ENCODE results near the gene FHAD1. TPM values are rescaled to one million over a fixed set of nuclear protein-coding genes. Genes with fewer than 3 reads are reported as not detected.

Gene FHAD1
- polyA plus RNA-seq, 1 of the 3 experiments (the other 2 are of a cell fraction), result 0.48 TPM

DNA sequence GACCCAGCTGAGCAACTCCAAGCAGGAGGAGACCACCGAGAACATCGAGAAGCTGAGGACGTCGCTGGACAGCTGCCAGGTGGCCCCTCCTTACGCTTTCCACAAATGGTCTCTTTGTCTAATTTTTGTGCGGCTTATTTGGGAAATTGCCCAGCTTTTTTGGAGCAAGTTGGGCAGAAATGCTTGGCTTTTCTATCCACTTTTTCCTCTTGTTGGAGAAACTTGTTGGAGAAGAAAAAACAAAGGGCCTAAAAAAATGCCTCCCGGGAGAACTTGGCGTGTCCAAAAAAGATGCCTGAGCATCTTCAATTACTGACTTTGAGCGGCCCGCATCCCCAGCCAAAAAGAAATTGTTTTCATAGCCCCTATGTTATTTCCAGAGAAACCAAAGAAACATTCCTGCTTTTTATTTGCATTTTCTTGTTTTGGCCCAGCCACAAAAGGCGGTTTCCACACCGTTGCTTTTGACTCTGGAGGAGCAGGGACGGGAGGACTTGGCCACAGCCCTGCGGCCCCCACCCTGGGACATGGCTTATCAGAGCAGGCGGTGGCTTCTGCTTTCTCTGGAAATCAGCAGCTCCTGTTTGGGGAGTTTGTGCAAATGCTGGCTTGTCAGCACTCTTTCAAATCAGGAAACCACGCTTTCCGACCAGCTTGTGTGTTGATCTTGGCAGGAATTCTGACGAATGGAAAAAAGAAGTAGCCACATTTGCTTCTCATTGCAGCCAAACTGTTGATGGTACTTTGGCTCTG, 81.5 kb downstream of the FHAD1 start:
- Histone ChIP-seq H3F3A (replicated peaks; ENCODE audit: insufficient read depth) (no peaks in the 10 kb centered on the region), H2AFZ (ENCODE audit: low read depth) (no peak overlapping the region), H3K4me1 (ENCODE audit: control insufficient read depth in 1 of 2, insufficient read depth in 2 of 2, low read depth in 1 of 2, low read length in 1 of 2) (peaks cover 4 to 40% of the 10 kb centered on the region in 2 experiments; a peak in 1 of 4 replicates), H3K27me3 (ENCODE audit: insufficient read depth) (no peaks in the 10 kb centered on the region), H3K9ac (no peak overlapping the region), H3K9me3 (no peaks in the 10 kb centered on the region), H3K4me2 (no peak overlapping the region), H3K27ac (ENCODE audit: low read depth in 2 of 2, low read length in 1 of 2) (no peak overlapping the region; a peak in 2 of 4 replicates), H4K20me1 (ENCODE audit: insufficient read depth) (no peaks in the 10 kb centered on the region), H3K36me3 (replicated peaks in 1 of 2; ENCODE audit: control insufficient read depth in 1 of 2, insufficient read depth in 2 of 2, low read length in 1 of 2) (no peaks in the 10 kb centered on the region), H3K79me2 (ENCODE audit: insufficient read depth) (no peaks in the 10 kb centered on the region), H3K4me3 (ENCODE audit: low read depth in 2 of 2, low read length in 1 of 2) (no peak overlapping the region), H3K9me2 (no peaks in the 10 kb centered on the region)
- 0 out of 2 replicates have a peak, but pooled peaks have one; percentile 14 for TF ChIP-seq TCF12 (IDR thresholded peaks at IDR 0.05)
- TF ChIP-seq NFIC (IDR thresholded peaks at IDR 0.05; ENCODE audit: borderline replicate concordance), result peak; percentile 30
- TF ChIP-seq EP300 (IDR thresholded peaks at IDR 0.05; ENCODE audit: borderline replicate concordance in 1 of 2, low read depth in 1 of 2, low read length in 1 of 2), result no peak
- TF ChIP-seq, protein P1, sequence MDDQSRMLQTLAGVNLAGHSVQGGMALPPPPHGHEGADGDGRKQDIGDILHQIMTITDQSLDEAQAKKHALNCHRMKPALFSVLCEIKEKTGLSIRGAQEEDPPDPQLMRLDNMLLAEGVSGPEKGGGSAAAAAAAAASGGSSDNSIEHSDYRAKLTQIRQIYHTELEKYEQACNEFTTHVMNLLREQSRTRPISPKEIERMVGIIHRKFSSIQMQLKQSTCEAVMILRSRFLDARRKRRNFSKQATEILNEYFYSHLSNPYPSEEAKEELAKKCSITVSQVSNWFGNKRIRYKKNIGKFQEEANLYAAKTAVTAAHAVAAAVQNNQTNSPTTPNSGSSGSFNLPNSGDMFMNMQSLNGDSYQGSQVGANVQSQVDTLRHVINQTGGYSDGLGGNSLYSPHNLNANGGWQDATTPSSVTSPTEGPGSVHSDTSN (IDR thresholded peaks at IDR 0.05), result peak; percentile 39; the same call in 1 of the 2 replicates
- WGBS (ENCODE audit: low lambda C conversion rate), result 88% methylated on average over 18 of the region's 18 CpGs
- ChIA-PET POLR2A (no interaction called here), CTCF (interaction anchor here (0.8 to 1.4 kb wide), 2 partner anchors 23 to 24 kb away, joined by 3 read pairs; no protein-coding TSS in a partner anchor)
- DNase-seq, result peak; percentile 37

DNA sequence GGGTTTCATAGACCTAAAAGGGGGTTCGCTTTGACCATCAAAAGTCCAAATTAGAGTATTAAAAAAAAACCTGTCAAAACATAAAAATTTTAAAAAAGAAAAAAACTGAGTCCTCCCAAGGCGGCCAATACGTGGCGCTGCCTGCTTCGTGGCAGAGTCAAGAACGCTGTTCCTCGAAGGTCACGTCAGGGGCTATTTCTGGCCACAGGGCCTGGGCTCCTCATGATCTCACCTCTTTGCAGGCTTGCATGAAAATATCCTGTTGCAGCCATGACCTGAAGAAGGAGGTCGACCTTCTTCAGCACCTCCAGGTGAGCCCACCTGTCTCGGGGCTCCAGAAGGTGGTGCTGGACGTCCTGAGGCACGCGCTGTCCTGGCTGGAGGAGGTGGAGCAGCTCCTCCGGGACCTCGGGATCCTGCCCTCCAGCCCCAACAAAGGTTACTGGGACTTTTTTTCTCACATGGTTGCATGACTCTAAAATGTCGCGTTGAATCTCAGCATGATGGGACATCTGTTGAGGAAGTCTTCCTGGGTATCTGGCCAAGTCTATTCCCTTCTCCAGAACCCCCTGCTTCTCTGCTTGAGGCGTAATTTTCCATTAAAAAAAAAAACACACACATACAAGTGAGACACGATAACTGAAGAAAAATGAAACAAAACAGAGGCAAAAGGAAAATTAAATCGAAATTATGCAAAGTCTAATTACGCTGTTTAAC, 82.2 kb downstream of the FHAD1 start:
- Histone ChIP-seq H3K4me2 (no peak overlapping the region), H3K4me3 (ENCODE audit: low read depth in 2 of 2, low read length in 1 of 2) (no peak overlapping the region), H2AFZ (ENCODE audit: low read depth) (no peak overlapping the region), H3K79me2 (ENCODE audit: insufficient read depth) (no peaks in the 10 kb centered on the region), H3K27me3 (ENCODE audit: insufficient read depth) (no peaks in the 10 kb centered on the region), H3K4me1 (ENCODE audit: control insufficient read depth in 1 of 2, insufficient read depth in 2 of 2, low read depth in 1 of 2, low read length in 1 of 2) (peaks cover 4 to 40% of the 10 kb centered on the region in 2 experiments; a peak in 1 of 4 replicates), H3K36me3 (replicated peaks in 1 of 2; ENCODE audit: control insufficient read depth in 1 of 2, insufficient read depth in 2 of 2, low read length in 1 of 2) (no peaks in the 10 kb centered on the region), H4K20me1 (ENCODE audit: insufficient read depth) (no peaks in the 10 kb centered on the region), H3K9ac (no peak overlapping the region), H3K27ac (ENCODE audit: low read depth in 2 of 2, low read length in 1 of 2) (no peak overlapping the region; a peak in 2 of 4 replicates), H3K9me2 (no peaks in the 10 kb centered on the region), H3F3A (replicated peaks; ENCODE audit: insufficient read depth) (no peaks in the 10 kb centered on the region), H3K9me3 (no peaks in the 10 kb centered on the region)
- ChIA-PET CTCF (interaction anchor here (0.8 to 1.4 kb wide), 2 partner anchors 24 to 25 kb away, joined by 3 read pairs; no protein-coding TSS in a partner anchor), POLR2A (no interaction called here)
- no peak for TF ChIP-seq TAF1 (IDR thresholded peaks at IDR 0.05; ENCODE audit: borderline replicate concordance, low read depth, low read length)
- TF ChIP-seq, protein P1 (IDR thresholded peaks at IDR 0.05), result no peak
- no peak for TF ChIP-seq SMC3 (IDR thresholded peaks at IDR 0.05; ENCODE audit: low read depth, low read length)
- TF ChIP-seq, protein P2, sequence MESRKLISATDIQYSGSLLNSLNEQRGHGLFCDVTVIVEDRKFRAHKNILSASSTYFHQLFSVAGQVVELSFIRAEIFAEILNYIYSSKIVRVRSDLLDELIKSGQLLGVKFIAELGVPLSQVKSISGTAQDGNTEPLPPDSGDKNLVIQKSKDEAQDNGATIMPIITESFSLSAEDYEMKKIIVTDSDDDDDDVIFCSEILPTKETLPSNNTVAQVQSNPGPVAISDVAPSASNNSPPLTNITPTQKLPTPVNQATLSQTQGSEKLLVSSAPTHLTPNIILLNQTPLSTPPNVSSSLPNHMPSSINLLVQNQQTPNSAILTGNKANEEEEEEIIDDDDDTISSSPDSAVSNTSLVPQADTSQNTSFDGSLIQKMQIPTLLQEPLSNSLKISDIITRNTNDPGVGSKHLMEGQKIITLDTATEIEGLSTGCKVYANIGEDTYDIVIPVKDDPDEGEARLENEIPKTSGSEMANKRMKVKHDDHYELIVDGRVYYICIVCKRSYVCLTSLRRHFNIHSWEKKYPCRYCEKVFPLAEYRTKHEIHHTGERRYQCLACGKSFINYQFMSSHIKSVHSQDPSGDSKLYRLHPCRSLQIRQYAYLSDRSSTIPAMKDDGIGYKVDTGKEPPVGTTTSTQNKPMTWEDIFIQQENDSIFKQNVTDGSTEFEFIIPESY (IDR thresholded peaks at IDR 0.05; ENCODE audit: borderline replicate concordance, low read depth), result no peak
- TF ChIP-seq, protein P3, sequence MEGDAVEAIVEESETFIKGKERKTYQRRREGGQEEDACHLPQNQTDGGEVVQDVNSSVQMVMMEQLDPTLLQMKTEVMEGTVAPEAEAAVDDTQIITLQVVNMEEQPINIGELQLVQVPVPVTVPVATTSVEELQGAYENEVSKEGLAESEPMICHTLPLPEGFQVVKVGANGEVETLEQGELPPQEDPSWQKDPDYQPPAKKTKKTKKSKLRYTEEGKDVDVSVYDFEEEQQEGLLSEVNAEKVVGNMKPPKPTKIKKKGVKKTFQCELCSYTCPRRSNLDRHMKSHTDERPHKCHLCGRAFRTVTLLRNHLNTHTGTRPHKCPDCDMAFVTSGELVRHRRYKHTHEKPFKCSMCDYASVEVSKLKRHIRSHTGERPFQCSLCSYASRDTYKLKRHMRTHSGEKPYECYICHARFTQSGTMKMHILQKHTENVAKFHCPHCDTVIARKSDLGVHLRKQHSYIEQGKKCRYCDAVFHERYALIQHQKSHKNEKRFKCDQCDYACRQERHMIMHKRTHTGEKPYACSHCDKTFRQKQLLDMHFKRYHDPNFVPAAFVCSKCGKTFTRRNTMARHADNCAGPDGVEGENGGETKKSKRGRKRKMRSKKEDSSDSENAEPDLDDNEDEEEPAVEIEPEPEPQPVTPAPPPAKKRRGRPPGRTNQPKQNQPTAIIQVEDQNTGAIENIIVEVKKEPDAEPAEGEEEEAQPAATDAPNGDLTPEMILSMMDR (IDR thresholded peaks at IDR 0.05), result no peak
- TF ChIP-seq FOSL2 (IDR thresholded peaks at IDR 0.05; ENCODE audit: borderline replicate concordance, low read depth), result no peak
- no peak for TF ChIP-seq EP300 (IDR thresholded peaks at IDR 0.05; ENCODE audit: borderline replicate concordance in 1 of 2, low read depth in 1 of 2, low read length in 1 of 2)
- TF ChIP-seq JUND (IDR thresholded peaks at IDR 0.05), result no peak
- no peak for TF ChIP-seq ELF1 (IDR thresholded peaks at IDR 0.05)
- no peak for TF ChIP-seq RAD21 (IDR thresholded peaks at IDR 0.05; ENCODE audit: low read length)
- TF ChIP-seq RCOR1 (IDR thresholded peaks at IDR 0.05; ENCODE audit: low read length), result no peak
- TF ChIP-seq FOXJ3 (CRISPR knock-in tag; IDR thresholded peaks at IDR 0.05), result no peak
- WGBS (ENCODE audit: low lambda C conversion rate), result 86% methylated on average over 20 of the region's 21 CpGs
- no peak for DNase-seq

All from SK-N-SH (cell line).